Erythroblast (primary cell): Measurements from ENCODE around the gene TNS1.
"Not testable (repeated sequence)": the region's sequence is repeated elsewhere in the genome, so short reads cannot be mapped to it uniquely, and the experiment has no call there.

Experiments
- DNase-seq, 2 experiments: peaks; one replicate each; lab custom pipeline; 2025; lab: John Stamatoyannopoulos, UW
- GATA1 ChIP-seq: IDR thresholded peaks from 2 replicates; pipeline ENCODE4 v1.6.1; 2011; ENCODE audit warnings: low read depth, mild to moderate bottlenecking, control low read depth, low read length, moderate library complexity
- POLR2A ChIP-seq: IDR thresholded peaks from 2 replicates; pipeline ENCODE4 v1.6.1; 2011; ENCODE audit warnings: mild to moderate bottlenecking, low read length

Gene TNS1

DNA sequence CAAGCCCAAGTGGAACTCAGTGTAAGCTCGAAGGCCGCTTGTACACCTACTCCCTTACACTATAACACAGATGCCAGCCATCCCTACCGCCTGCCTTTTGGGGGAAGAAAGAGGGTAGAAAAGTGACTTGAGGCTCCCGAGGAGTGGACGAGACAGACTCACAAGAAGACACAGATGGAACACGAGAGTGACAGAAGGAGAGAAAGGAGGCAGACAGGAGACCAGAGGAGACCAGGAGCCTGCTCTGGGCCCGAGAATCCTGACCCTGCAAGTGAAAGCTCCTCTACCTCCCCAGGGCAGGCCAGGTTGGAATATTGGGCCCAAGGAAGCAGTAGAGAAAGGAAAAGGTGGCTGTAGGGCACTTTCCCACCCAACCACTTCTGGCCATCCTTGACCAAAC lies 23.4 kb upstream of the TNS1 start:
- no peak for DNase-seq
- no peak for TF ChIP-seq GATA1
- TF ChIP-seq POLR2A, result no peak

DNA sequence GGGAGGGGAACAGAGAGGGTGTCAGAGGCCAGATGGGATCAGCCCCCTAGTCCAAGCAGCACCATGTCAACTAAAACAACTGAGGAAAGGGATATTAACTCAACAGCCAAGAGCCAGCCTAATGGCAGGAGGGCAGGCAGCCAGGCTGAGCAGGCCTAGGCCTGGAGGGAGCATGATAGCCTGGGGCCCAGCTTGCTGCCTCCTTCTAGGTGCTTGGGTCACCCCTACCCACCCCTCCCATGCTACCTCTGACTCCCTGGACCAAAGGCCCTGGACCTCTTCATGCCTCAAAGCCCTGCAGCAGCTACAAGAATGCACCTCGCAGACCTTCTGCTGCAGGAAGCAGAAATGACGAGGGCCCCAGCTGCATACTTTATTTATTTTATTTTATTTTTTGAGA lies 22.1 kb upstream of the TNS1 start:
- TF ChIP-seq GATA1 (no peak), POLR2A (no peak)

DNA sequence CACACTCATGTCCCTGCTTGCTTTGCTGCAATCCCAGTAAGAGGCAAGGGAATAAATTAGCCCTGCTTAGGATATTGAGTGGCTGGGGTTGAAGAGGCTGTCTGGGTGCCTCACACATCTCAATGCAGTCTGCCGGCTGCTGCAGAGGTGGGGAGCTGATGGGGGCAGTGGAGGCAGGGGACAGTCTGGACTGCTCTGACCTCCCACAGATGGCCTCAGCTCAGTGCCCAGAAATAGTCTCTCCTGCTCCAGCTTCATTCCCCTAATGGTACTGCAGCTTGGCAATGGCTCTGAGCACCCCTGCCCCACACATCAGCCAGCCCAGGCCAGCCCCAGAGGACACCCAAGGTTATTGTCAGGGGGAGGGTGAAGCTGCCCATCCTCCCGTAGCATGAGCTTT lies 21.5 kb upstream of the TNS1 start:
- DNase-seq, result no peak
- no peak for TF ChIP-seq GATA1

More for the DNA sequence above, 22.1 kb upstream of the TNS1 start:
- no peak for DNase-seq

DNA sequence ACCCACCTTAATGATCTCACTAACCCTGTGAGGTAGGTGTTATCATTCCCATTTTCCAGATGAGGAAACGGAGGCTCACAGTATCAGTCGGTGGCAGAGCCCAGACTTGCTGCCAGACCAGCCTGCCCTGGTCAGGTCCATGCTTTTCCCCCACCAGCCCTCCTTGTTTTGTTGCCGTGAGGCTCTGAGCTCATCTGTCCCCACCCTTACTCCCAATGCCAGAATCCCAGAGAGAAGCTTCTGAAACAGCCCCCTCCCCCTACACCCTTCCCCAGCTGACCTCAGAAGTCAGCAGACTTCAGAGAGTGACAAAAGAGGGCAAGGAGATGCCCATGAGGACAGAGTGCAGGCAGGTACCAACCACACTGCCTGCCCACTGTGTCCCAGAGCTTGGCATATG lies 20.8 kb upstream of the TNS1 start:
- TF ChIP-seq GATA1, result no peak
- DNase-seq, result no peak

DNA sequence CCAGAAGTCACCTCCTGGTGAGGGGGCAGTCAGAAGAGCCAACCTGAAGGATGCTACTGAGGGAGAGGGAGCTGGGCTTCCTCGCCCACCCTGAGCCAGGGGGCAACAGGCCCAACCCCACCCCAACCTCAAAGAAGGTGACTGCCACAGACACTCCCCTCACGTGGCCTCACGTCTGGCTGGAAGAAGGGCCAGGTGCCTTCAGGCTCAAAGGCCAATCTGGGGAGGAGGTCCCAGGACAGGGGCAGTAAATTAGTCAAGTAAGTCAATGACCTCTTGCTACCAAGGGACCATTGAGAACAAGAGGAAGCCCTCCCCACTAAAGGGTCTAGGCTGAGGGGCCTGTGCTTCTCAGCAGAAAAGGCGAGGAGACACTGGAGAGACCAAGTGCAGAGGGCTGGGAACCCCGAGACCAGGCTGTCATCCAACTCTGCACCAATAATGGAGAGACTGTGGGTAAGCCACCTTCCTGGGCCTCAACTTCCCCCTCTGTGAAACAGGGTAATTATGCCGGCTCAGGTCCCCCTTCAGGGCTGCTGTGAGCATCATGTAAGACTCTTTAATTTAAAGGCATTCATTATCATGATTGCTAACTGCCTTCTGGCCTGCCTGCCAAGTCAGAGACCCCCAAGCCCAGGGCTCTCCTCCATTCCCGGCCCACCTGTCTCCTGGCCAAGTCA lies 20.2 kb upstream of the TNS1 start:
- no peak for TF ChIP-seq GATA1
- TF ChIP-seq POLR2A, result no peak
- no peak for DNase-seq

DNA sequence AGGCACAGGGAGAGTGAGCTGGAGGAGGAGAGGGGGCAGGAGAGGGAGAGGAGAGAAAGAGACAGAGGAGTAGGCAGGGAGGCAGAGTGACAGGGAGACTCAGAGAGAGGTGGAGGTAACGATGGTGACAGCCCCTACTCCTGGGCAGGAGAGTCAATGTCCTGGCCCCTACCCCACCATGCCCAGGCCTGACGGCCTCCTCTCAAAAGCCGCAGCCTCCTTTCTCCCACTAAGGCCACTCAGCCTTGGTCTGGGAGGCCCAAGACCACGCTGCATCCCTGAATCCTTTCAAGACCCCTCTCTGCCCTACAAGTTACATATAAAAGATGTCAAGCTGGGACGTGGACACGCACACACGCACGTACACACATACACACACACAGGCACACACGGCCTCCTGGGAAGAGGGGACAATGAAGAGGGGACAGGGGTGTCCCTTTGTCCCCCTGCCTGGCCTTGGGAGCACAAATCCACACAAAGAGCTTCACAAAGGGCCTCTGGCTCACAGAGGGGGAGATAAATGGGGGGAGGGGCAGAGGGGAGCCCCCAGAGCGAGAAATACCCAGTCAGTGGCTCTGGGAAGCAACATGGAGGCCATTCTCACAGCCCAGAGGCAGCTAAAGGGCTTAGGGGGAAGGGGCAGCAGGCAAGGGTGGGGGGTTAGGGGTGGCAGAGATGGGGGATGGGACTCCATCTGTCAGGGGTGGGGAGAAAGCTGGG lies 19.5 kb upstream of the TNS1 start:
- no peak for DNase-seq
- TF ChIP-seq GATA1, result no peak
- TF ChIP-seq POLR2A, result no peak

DNA sequence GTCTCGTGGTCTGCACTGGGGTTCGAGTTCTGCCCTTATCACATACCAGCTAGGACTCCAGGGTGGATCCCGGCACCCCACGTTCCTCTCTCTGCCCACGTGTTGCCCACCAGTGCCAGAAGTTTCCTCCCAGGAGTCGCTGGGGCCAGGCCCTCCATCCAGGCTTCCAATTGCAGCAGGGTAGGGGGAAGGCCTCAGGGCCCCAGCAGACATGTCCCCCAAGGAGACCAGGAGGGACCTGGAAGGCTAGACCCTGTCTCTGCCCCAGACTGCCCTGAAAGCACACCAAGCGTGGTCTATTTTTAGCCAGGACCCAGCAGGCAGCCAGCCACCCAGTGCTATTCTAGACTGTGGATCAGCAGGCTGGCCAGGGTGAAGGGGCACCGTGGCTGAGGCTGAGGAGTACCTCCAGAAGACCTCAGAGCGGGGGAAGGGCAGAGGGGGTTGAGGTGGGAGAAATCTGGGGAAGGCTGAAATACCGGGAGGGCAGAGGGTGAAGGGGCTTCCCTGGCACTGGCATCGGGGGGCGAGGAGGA lies 18.8 kb upstream of the TNS1 start:
- no peak for TF ChIP-seq GATA1
- TF ChIP-seq POLR2A, result no peak
- no peak for DNase-seq

DNA sequence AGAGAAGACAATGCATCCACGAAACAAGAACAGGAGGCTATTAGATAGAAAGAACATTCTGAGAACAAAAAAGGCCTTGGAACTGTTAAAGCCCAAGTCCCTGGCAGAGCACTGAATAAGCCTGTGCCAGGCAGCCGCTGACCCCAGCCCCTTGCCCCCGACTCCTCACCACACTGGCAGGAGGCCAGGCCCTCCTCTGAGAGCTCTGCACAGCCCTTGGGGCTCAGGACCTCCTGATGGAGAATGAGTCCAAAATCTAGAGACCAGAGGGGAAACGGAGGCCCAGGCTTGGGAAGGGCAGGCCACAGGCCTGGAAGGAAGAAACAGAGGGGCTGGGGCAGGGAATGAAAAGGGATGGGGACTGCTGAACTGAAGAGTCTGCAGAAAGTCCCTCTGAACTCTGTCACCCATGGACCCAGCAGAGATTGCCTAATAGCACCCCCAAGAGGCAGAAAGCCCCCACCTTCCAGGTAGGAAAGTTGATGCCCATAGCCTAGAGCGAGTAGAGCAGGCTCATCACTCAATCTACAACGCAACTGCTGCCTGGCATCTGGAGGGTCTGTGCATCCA lies 18.3 kb upstream of the TNS1 start:
- DNase-seq, result no peak
- TF ChIP-seq POLR2A (no peak), GATA1 (no peak)

DNA sequence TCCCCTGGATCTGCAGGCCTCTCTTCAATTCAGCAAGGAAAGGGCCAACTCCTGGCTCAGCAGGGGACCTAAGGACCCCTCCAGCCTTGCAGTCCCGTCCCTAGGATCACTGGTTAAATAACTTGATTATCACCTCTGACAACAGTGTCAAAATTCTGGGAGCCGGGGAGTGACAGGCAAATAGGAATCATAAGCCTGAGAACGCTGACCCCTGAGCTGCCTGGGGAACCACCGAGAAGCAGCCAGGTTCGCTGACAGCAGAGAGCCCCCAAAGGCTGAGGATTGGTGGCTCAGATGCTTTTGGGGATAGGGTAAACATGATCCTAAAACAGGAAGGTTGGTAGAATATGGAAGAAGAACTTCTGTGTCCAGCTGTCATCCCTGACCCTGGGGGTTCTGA lies 17.5 kb upstream of the TNS1 start:
- no peak for DNase-seq
- TF ChIP-seq POLR2A (no peak), GATA1 (no peak)

DNA sequence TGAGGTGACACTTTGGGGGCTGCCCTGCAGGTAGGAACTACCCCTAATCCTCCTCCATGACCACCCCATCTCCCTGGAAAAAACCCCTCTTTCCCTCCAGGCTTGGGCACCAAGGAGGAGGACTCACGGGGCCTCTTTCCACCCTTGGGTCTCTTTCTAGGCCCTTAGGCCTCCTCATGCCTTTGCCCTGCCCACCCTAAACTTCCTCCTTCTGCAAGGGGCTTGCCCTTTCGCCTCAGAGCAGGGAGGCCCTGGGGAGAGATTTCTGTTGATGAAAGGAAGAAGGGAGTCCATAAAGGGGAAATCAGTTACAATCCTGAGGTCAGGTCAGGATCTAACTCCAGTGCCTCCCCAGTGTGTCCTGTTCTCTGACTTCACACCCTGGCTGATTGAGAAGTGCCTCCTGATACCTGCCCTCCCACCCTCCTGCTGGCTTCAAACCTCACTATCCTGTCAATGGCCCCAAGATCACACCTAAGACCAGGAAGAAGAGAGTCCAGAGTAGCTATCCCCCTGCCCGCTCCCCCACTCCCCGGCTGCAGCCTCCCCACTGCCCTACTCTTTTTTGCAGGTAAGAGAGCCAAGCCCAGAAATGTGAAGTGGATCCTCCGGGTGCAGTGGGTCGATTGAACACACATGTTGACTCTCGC lies 16.7 kb upstream of the TNS1 start:
- DNase-seq, result no peak
- TF ChIP-seq GATA1, result no peak
- no peak for TF ChIP-seq POLR2A

DNA sequence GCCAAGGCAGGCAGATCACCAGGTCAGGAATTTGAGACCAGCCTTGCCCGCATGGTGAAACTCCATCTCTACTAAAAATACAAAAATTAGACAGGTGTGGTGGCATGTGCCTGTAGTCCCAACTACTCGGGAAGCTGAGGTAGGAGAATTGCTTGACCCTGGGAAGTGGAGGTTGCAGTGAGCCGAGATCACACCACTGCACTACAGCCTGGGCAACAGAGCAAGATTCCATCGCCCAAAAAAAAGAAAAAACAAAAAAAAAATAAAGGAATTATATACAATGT lies 16.0 kb upstream of the TNS1 start:
- DNase-seq, result not testable (repeated sequence)

DNA sequence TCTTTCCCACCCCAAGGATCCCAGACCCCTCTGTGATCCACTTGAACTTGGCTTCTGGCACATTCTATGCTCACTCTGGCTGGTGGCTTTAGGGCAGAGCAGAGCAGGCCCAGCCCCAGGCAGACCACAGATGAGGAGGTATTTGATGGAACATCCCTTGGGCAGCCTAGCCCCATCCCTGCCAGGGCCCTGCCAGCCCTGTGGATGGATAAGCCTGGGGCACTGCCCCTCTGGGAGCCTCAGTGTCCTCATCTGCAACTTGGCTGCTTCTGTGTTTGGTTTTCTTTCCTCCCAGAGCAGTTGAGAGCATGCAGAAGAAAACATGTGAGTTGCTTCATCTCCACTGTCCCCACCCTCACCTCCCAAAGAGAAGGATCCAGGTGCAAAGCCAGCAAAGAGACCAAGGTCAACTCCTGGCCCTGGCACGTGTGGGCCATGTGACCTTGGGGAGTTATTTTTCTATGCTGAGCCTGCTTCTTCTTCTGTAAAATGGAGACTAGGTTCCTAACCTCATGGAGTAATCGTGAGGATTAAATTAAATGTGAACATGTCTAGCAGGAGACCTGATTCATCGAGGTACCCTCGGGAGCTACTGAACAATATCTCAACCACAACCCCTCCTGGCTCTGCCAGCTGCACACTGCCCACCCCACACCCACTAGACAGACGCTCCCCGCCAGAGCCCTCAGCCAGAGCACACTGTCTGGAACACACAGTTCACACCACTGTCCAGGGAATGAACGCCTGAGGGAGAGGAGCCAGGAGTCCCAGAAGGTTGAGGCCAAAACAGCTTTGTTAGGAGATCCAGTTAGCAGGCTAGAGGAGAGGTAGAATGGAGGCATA lies 14.6 kb upstream of the TNS1 start:
- DNase-seq, result no peak
- TF ChIP-seq POLR2A, result no peak
- no peak for TF ChIP-seq GATA1

DNA sequence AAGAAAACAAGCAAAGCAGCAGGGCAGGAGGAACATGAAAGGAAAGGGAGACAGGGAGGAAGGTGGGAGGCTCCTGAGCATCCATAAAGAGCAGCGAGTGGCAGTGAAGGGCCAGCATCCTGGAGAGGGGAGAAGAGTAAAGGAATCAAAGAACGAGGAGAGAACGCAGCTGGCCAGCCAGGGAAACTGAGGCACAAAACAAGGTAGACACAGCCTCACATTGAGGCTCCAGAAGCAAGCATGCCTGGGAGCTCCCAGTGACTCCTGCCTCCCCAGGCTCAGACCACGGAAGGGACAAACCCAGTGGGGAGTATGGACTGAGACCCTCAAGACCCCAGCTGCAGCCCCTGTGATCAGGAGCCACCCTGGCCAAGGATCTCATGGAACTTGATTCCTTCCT lies 14.0 kb upstream of the TNS1 start:
- no peak for DNase-seq
- no peak for TF ChIP-seq POLR2A
- TF ChIP-seq GATA1, result no peak
